Left ventricle myocardium inferior (tissue), 1 donor: Measurements from ENCODE around the gene CEP41. TPM values are rescaled to one million over a fixed set of nuclear protein-coding genes. Genes with fewer than 3 reads are reported as not detected.
A peak's percentile ranks its signal among the peaks of the same experiment; 100 is the strongest.

ENCODE experiments used
- DNase-seq: peaks from one replicate; pipeline ENCODE4 v3.0.0-alpha.2; 2020
- H3K27ac ChIP-seq: fragments of 200-600 bp; replicated peaks from 2 replicates; pipeline ENCODE4 v1.8.0; 2021
- H3K27me3 ChIP-seq: fragments of 200-600 bp; 2 replicates; pipeline ENCODE4 v1.8.0; 2021; ENCODE audit warnings: low read depth
- H3K36me3 ChIP-seq: fragments of 200-600 bp; 2 replicates; pipeline ENCODE4 v1.8.0; 2021
- H3K4me1 ChIP-seq: fragments of 200-600 bp; 2 replicates; pipeline ENCODE4 v1.8.0; 2021
- H3K4me3 ChIP-seq: fragments of 200-600 bp; 2 replicates; pipeline ENCODE4 v1.8.0; 2021; ENCODE audit warnings: mild to moderate bottlenecking, moderate library complexity
- H3K9me3 ChIP-seq: fragments of 200-600 bp; replicated peaks from 2 replicates; pipeline ENCODE4 v1.8.0; 2021
- CTCF ChIP-seq: fragments of 200-600 bp; IDR thresholded peaks from 2 replicates; pipeline ENCODE4 v1.8.0; 2021; ENCODE audit warnings: antibody characterized with exemption, mild to moderate bottlenecking, borderline replicate concordance
- intact Hi-C: fragments of 100-400 bp; cut with micrococcal nuclease; formaldehyde crosslinking; loops from one replicate; pipeline ENCODE4 v1.11.0; 2022
- total RNA-seq: library from RNA; stranded (reverse); fragmentation: NEBNext Ultra II Directional; extraction: Animal tissue kit (Norgen Biotek cat#: 25700); gene quantifications from one replicate; pipeline ENCODE4 v1.2.1, GENCODE V29; 2021
- donor health status: DM: no; HTN: yes; CAD: no; lungs with severe emphysema.

CEP41 gene
- total RNA-seq, 1 donor from 2014 or later = 5.8 TPM

- Histone ChIP-seq H3K4me3 (peak overlapping the region; percentile 68), H3K27ac (no peak overlapping the region), H3K4me1 (peaks cover 35% of the 10 kb centered on the region), H3K27me3 (peaks cover 78% of the 10 kb centered on the region), H3K36me3 (no peaks in the 10 kb centered on the region), H3K9me3 (no peaks in the 10 kb centered on the region)
- no peak for DNase-seq
- TF ChIP-seq CTCF = no peak
- intact Hi-C loops = no loop called here
Measured at GRCh38 chr7:130486954-130487436, 46.2 kb upstream of the CEP41 start.

- H3K4me1 ChIP-seq = peaks cover 29% of the 10 kb centered on the region
Measured at GRCh38 chr7:130486114-130486953, 45.5 kb upstream of the CEP41 start.

GRCh38 chr7:130485734-130486113 is 44.9 kb upstream of the CEP41 start:
- peaks cover 23% of the 10 kb centered on the region for H3K4me1 ChIP-seq
- H3K27me3 ChIP-seq = peaks cover 71% of the 10 kb centered on the region
- DNase-seq = no peak
- no peaks in the 10 kb centered on the region for H3K9me3 ChIP-seq
- intact Hi-C loops = no loop called here
- H3K4me3 ChIP-seq = peak overlapping the region; percentile 68
- no peak overlapping the region for H3K27ac ChIP-seq
- TF ChIP-seq CTCF = no peak
- H3K36me3 ChIP-seq = no peaks in the 10 kb centered on the region

More at GRCh38 chr7:130486114-130486953, 45.5 kb upstream of the CEP41 start:
- Histone ChIP-seq H3K4me3 (peak overlapping the region; percentile 68), H3K36me3 (no peaks in the 10 kb centered on the region), H3K27ac (no peak overlapping the region), H3K9me3 (no peaks in the 10 kb centered on the region), H3K27me3 (peaks cover 74% of the 10 kb centered on the region)
- intact Hi-C loops = no loop called here
- peak; percentile 27 for DNase-seq
- TF ChIP-seq CTCF = peak; percentile 79

GRCh38 chr7:130483031-130483430 is 42.2 kb upstream of the CEP41 start:
- DNase-seq = no peak
- H3K36me3 ChIP-seq = no peaks in the 10 kb centered on the region
- H3K27me3 ChIP-seq = peaks cover 56% of the 10 kb centered on the region
- peaks cover 10% of the 10 kb centered on the region for H3K9me3 ChIP-seq
- intact Hi-C loops = no loop called here
- H3K4me1 ChIP-seq = peaks cover 14% of the 10 kb centered on the region
- no peak for TF ChIP-seq CTCF
- no peak overlapping the region for H3K27ac ChIP-seq
- no peak overlapping the region for H3K4me3 ChIP-seq

- DNase-seq = no peak
- Histone ChIP-seq H3K9me3 (peaks cover 21% of the 10 kb centered on the region), H3K27me3 (peaks cover 50% of the 10 kb centered on the region), H3K36me3 (no peaks in the 10 kb centered on the region), H3K4me3 (no peak overlapping the region), H3K27ac (no peak overlapping the region), H3K4me1 (peaks cover 14% of the 10 kb centered on the region)
- no peak for TF ChIP-seq CTCF
- intact Hi-C loops = no loop called here
Measured at GRCh38 chr7:130481898-130482297, 41.1 kb upstream of the CEP41 start.
